MCF 10A (cell line): ENCODE data around the gene GSC2. TPM values are rescaled to one million over a fixed set of nuclear protein-coding genes. Genes with fewer than 3 reads are reported as not detected.

Source experiments
- BruUV-seq: library from RNA; stranded (reverse); fragments of 400-500 nt; replicated peaks from 2 replicates; lab custom pipeline; 2021; lab: Mats Ljungman, UMichigan
- CTCF ChIA-PET: fragments of 300-600 bp; sonication (Branson Sonifier 250); formaldehyde crosslinking; extraction: SDS; loops from one replicate; lab custom pipeline; 2021; ENCODE audit warnings: antibody characterized with exemption, inconsistent platforms; lab: Yijun Ruan, JAX
- POLR2A ChIA-PET: fragments of 300-600, 350-650 bp; sonication (Branson Sonifier 250); formaldehyde crosslinking; extraction: SDS; loops from one replicate; lab custom pipeline; 2020; ENCODE audit warnings: antibody characterized with exemption, inconsistent platforms; lab: Yijun Ruan, JAX
- DNase-seq: peaks from one replicate; pipeline ENCODE4 v3.0.0-alpha.2; 2018; ENCODE audit not compliant: unreplicated experiment
- H3K27ac Mint-ChIP-seq: one replicate; pipeline ENCODE4 v1.8.0; 2022; ENCODE audit warnings: mild to moderate bottlenecking, low read depth, mixed read lengths; ENCODE audit not compliant: unreplicated experiment
- H3K27me3 Mint-ChIP-seq: one replicate; pipeline ENCODE4 v1.8.0; 2022; ENCODE audit warnings: mixed read lengths; ENCODE audit not compliant: insufficient read depth, unreplicated experiment
- H3K36me3 Mint-ChIP-seq: one replicate; pipeline ENCODE4 v1.8.0; 2022; ENCODE audit warnings: mild to moderate bottlenecking, moderate library complexity, mixed read lengths; ENCODE audit not compliant: insufficient read depth, unreplicated experiment
- H3K4me1 Mint-ChIP-seq: one replicate; pipeline ENCODE4 v1.8.0; 2022; ENCODE audit warnings: mixed read lengths; ENCODE audit not compliant: insufficient read depth, unreplicated experiment
- H3K4me3 Mint-ChIP-seq: one replicate; pipeline ENCODE4 v1.8.0; 2022; ENCODE audit warnings: mild to moderate bottlenecking, moderate library complexity, mixed read lengths; ENCODE audit not compliant: unreplicated experiment
- H3K9me3 Mint-ChIP-seq: one replicate; pipeline ENCODE4 v1.8.0; 2022; ENCODE audit warnings: mixed read lengths; ENCODE audit not compliant: unreplicated experiment
- intact Hi-C: fragments of 100-400 bp; cut with micrococcal nuclease; formaldehyde crosslinking; loops from 2 replicates; pipeline ENCODE4 v1.14.1; 2022
- total RNA-seq: library from RNA; stranded (reverse); gene quantifications from 2 replicates; pipeline ENCODE4 v1.2.3, GENCODE V29; 2022
- TF ChIP-seq, protein P1 (sequence below): fragments of 200-600 bp; IDR thresholded peaks from one replicate; pipeline ENCODE4 v1.8.0; 2022; ENCODE audit warnings: antibody characterized with exemption, mild to moderate bottlenecking; ENCODE audit not compliant: unreplicated experiment

The GSC2 gene
- total RNA-seq, 1 experiment from 2014 or later = not detected

GRCh38 chr22:19178065-19178656, 28.1 kb upstream of the GSC2 start:
- POLR2A ChIA-PET = interaction anchor here (0.5 to 3.3 kb wide), 20 partner anchors 9 to 1739 kb away, joined by 3 to 30 read pairs (median 4); partner anchors contain the start of genes C22orf39, CDC45, CLTCL1 and DGCR2
- Mint-ChIP-seq H3K27ac (peak overlapping the region; percentile 31), H3K4me3 (peak overlapping the region; percentile 75), H3K36me3 (peaks cover 19% of the 10 kb centered on the region), H3K4me1 (peaks cover 24% of the 10 kb centered on the region), H3K9me3 (no peaks in the 10 kb centered on the region), H3K27me3 (no peaks in the 10 kb centered on the region)
- DNase-seq = peak; percentile 41
- intact Hi-C loops = loop anchor here (2.0 to 5.0 kb wide), 3 partner anchors 113 to 453 kb away; partner anchors contain the start of genes C22orf39 and CLTCL1
- BruUV-seq = no TSS peak
- CTCF ChIA-PET = interaction anchor here (0.6 to 2.2 kb wide), 5 partner anchors 29 to 187 kb away, joined by 3 to 5 read pairs (median 4); partner anchors contain the start of gene ESS2
- TF ChIP-seq, protein P1, sequence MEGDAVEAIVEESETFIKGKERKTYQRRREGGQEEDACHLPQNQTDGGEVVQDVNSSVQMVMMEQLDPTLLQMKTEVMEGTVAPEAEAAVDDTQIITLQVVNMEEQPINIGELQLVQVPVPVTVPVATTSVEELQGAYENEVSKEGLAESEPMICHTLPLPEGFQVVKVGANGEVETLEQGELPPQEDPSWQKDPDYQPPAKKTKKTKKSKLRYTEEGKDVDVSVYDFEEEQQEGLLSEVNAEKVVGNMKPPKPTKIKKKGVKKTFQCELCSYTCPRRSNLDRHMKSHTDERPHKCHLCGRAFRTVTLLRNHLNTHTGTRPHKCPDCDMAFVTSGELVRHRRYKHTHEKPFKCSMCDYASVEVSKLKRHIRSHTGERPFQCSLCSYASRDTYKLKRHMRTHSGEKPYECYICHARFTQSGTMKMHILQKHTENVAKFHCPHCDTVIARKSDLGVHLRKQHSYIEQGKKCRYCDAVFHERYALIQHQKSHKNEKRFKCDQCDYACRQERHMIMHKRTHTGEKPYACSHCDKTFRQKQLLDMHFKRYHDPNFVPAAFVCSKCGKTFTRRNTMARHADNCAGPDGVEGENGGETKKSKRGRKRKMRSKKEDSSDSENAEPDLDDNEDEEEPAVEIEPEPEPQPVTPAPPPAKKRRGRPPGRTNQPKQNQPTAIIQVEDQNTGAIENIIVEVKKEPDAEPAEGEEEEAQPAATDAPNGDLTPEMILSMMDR = no peak

GRCh38 chr22:19177164-19178064, 27.3 kb upstream of the GSC2 start:
- Mint-ChIP-seq H3K36me3 (peaks cover 19% of the 10 kb centered on the region), H3K9me3 (no peaks in the 10 kb centered on the region), H3K4me1 (peaks cover 31% of the 10 kb centered on the region), H3K27ac (peak overlapping the region; percentile 31), H3K27me3 (no peaks in the 10 kb centered on the region), H3K4me3 (peak overlapping the region; percentile 75)
- POLR2A ChIA-PET = interaction anchor here (0.7 to 3.3 kb wide), 6 partner anchors 33 to 1740 kb away, joined by 3 to 30 read pairs (median 4); partner anchors contain the start of genes CDC45, DGCR2, ESS2 and HIRA
- CTCF ChIA-PET = interaction anchor here (0.6 kb wide), 1 partner anchor 105 kb away, joined by 3 read pairs; no protein-coding TSS in a partner anchor
- intact Hi-C loops = loop anchor here (2.0 to 5.0 kb wide), 3 partner anchors 113 to 453 kb away; partner anchors contain the start of genes C22orf39 and CLTCL1
- BruUV-seq = no TSS peak
- DNase-seq = peak; percentile 15
- TF ChIP-seq, protein P1 = no peak

- Mint-ChIP-seq H3K4me3 (peak overlapping the region; percentile 75), H3K27me3 (no peaks in the 10 kb centered on the region), H3K4me1 (peaks cover 36% of the 10 kb centered on the region), H3K9me3 (no peaks in the 10 kb centered on the region), H3K27ac (no peak overlapping the region), H3K36me3 (peaks cover 19% of the 10 kb centered on the region)
- no TSS peak for BruUV-seq
- POLR2A ChIA-PET = interaction anchor here (1.3 kb wide), 1 partner anchor 303 kb away, joined by 3 read pairs; the partner anchor contains the start of gene CDC45
- CTCF ChIA-PET = no interaction called here
- DNase-seq = no peak
- intact Hi-C loops = loop anchor here (5.0 kb wide), 1 partner anchor 271 kb away; the partner anchor contains the start of gene C22orf39
- TF ChIP-seq, protein P1 = no peak
Observed at GRCh38 chr22:19176732-19177131, 26.6 kb upstream of the GSC2 start.
